HG02763 (cell line): ENCODE measurements around the gene TXNL1.

ENCODE experiments used
- ATAC-seq: cut with Tn5 transposase; IDR thresholded peaks from one replicate; pipeline ENCODE4 v1.9.1; 2021; ENCODE audit warnings: mild to moderate bottlenecking, moderate library complexity; ENCODE audit not compliant: unreplicated experiment

TXNL1 gene

GRCh38 chr18:56570978-56571377, 67.4 kb downstream of the TXNL1 start:
- no peak for ATAC-seq

- no peak for ATAC-seq
Measured at GRCh38 chr18:56569416-56569815, 69.0 kb downstream of the TXNL1 start.

GRCh38 chr18:56568986-56569385, 69.4 kb downstream of the TXNL1 start:
- ATAC-seq = no peak

- ATAC-seq = no peak
Measured at GRCh38 chr18:56565551-56566345, 72.6 kb downstream of the TXNL1 start.

GRCh38 chr18:56565046-56565445, 73.3 kb downstream of the TXNL1 start:
- ATAC-seq = no peak

- no peak for ATAC-seq
Measured at GRCh38 chr18:56563568-56563967, 74.8 kb downstream of the TXNL1 start.

GRCh38 chr18:56562479-56562878, 75.9 kb downstream of the TXNL1 start:
- no peak for ATAC-seq

- ATAC-seq = no peak
Measured at GRCh38 chr18:56560992-56561391, 77.4 kb downstream of the TXNL1 start.

- no peak for ATAC-seq
Measured at GRCh38 chr18:56559044-56559443, 79.3 kb downstream of the TXNL1 start.

GRCh38 chr18:56556907-56557306, 81.5 kb downstream of the TXNL1 start:
- ATAC-seq = no peak

- ATAC-seq = no peak
Measured at GRCh38 chr18:56550121-56550520, 88.3 kb downstream of the TXNL1 start.
